ENCODE measurements around the gene GIPR.
"Not testable (repeated sequence)": the region's sequence is repeated elsewhere in the genome, so short reads cannot be mapped to it uniquely, and the experiment has no call there.

The GIPR gene

GRCh38 chr19:45646345-45646698 is 21.7 kb upstream of the GIPR start:
- DNase-seq: no peak

- DNase-seq: no peak
Observed at GRCh38 chr19:45650722-45651121, 17.3 kb upstream of the GIPR start.

GRCh38 chr19:45653634-45654033 is 14.4 kb upstream of the GIPR start:
- peak; percentile 91 to 97 for DNase-seq

- no peak for DNase-seq
Observed at GRCh38 chr19:45655073-45655472, 12.9 kb upstream of the GIPR start.

GRCh38 chr19:45657520-45658167 is 10.4 kb upstream of the GIPR start:
- DNase-seq: peak; percentile 41 to 57

GRCh38 chr19:45659096-45659729 is 8.8 kb upstream of the GIPR start:
- DNase-seq: no peak

GRCh38 chr19:45660636-45661035 is 7.4 kb upstream of the GIPR start:
- no peak for DNase-seq

- DNase-seq: no peak
Observed at GRCh38 chr19:45663800-45664199, 4.2 kb upstream of the GIPR start.

- no peak for DNase-seq
Observed at GRCh38 chr19:45664575-45664974, 3.4 kb upstream of the GIPR start.

- DNase-seq: no peak
Observed at GRCh38 chr19:45668342-45668871, 386 bp downstream of the GIPR start.

GRCh38 chr19:45670670-45671453 is 2.8 kb downstream of the GIPR start:
- DNase-seq: no peak

- DNase-seq: no peak
Observed at GRCh38 chr19:45674946-45675345, 6.9 kb downstream of the GIPR start.

- no peak for DNase-seq
Observed at GRCh38 chr19:45676851-45677263, 8.8 kb downstream of the GIPR start.

- DNase-seq: peak in 1 of 2 experiments; percentile 25
Observed at GRCh38 chr19:45677351-45678230, 9.6 kb downstream of the GIPR start.

GRCh38 chr19:45681391-45682015 is 13.5 kb downstream of the GIPR start:
- peak; percentile 60 to 77 for DNase-seq

- DNase-seq: no peak
Observed at GRCh38 chr19:45682117-45682516, 14.1 kb downstream of the GIPR start.

- DNase-seq: no peak
Observed at GRCh38 chr19:45682908-45683307, 14.9 kb downstream of the GIPR start.

- DNase-seq: not testable (repeated sequence)
Observed at GRCh38 chr19:45685045-45685444, 17.0 kb downstream of the GIPR start.

- no peak for DNase-seq
Observed at GRCh38 chr19:45687599-45687998, 19.6 kb downstream of the GIPR start.

- DNase-seq: peak; percentile 93 to 94
Observed at GRCh38 chr19:45691516-45692186, 23.6 kb downstream of the GIPR start, which contains the start of gene SNRPD2. SNRPD2 (minus strand) TSS chr19:45691953; CDS start chr19:45691888, 65 bp downstream.

Measured in NCI-H524 (cell line).